Measurements from ENCODE around the gene WASF3.

Gene WASF3

GRCh38 chr13:26660766-26661165, 103.3 kb downstream of the WASF3 start:
- Mint-ChIP-seq H3K27me3 (no peaks in the 10 kb centered on the region), H3K36me3 (ENCODE audit: insufficient read depth) (no peaks in the 10 kb centered on the region), H3K4me1 (no peaks in the 10 kb centered on the region), H3K9me3 (no peaks in the 10 kb centered on the region), H3K4me3 (no peak overlapping the region), H3K27ac (ENCODE audit: low read depth) (no peak overlapping the region)
- no peak for DNase-seq (ENCODE audit: low spot score in 2 of 2)
- ATAC-seq (replicated peaks; ENCODE audit: extremely low read depth, poor library complexity, severe bottlenecking), result no peak

DNA sequence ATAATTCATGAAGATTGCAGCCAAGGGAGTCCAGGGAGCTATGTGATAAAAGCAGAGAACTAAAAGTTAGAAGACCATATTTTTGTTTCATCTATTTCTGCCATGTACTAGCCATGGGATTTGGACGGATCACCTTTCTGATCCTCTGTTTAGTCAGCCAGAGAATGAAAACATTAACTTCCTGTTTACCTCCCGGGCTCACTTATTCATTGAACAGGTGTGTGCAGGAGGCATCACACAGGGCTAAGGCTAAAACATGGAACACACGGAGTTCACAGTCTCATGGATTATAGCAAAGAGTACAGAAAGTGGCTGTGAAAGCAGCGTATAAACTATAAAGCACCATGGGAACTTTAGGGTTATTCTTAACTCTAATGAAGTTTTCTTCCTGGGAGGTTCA, 106.3 kb downstream of the WASF3 start:
- Mint-ChIP-seq H3K36me3 (ENCODE audit: insufficient read depth) (no peaks in the 10 kb centered on the region), H3K4me3 (no peak overlapping the region), H3K27me3 (peaks cover 9% of the 10 kb centered on the region), H3K9me3 (no peaks in the 10 kb centered on the region), H3K4me1 (no peaks in the 10 kb centered on the region), H3K27ac (ENCODE audit: low read depth) (no peak overlapping the region)
- no peak for DNase-seq (ENCODE audit: low spot score in 2 of 2)
- no peak for ATAC-seq (replicated peaks; ENCODE audit: extremely low read depth, poor library complexity, severe bottlenecking)

DNA sequence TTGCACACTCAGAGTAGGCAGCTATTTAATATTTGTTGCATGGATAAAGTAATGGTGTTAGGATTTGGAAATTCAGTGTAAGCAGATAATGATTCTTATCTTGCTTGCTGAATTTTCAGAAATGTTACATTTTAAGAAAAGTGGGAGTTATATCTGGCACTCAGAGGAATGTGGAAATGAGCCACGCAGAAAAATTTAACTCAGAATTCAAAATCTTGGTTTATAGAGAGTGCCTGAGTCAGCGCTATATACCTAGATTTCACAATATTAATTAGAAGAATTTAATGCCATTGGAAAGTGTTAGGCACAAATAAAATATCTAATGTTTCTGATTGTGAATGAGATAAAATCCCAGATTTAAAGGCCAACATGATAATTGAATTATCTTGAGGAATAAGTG, 106.8 kb downstream of the WASF3 start:
- H3K27ac Mint-ChIP-seq (ENCODE audit: low read depth), result no peak overlapping the region
- no peak for DNase-seq (ENCODE audit: low spot score in 2 of 2)
- H3K9me3 Mint-ChIP-seq, result no peaks in the 10 kb centered on the region
- peaks cover 11% of the 10 kb centered on the region for H3K27me3 Mint-ChIP-seq
- no peak for ATAC-seq (replicated peaks; ENCODE audit: extremely low read depth, poor library complexity, severe bottlenecking)
- H3K4me1 Mint-ChIP-seq, result no peaks in the 10 kb centered on the region
- H3K4me3 Mint-ChIP-seq, result no peak overlapping the region
- no peaks in the 10 kb centered on the region for H3K36me3 Mint-ChIP-seq (ENCODE audit: insufficient read depth)

- Mint-ChIP-seq H3K4me1 (no peaks in the 10 kb centered on the region), H3K27me3 (peaks cover 17% of the 10 kb centered on the region), H3K4me3 (no peak overlapping the region), H3K27ac (ENCODE audit: low read depth) (no peak overlapping the region), H3K9me3 (no peaks in the 10 kb centered on the region), H3K36me3 (ENCODE audit: insufficient read depth) (no peaks in the 10 kb centered on the region)
- DNase-seq (ENCODE audit: low spot score in 2 of 2) (no peak), ATAC-seq (replicated peaks; ENCODE audit: extremely low read depth, poor library complexity, severe bottlenecking) (no peak)
Observed at GRCh38 chr13:26664876-26665275, 107.4 kb downstream of the WASF3 start.

DNA sequence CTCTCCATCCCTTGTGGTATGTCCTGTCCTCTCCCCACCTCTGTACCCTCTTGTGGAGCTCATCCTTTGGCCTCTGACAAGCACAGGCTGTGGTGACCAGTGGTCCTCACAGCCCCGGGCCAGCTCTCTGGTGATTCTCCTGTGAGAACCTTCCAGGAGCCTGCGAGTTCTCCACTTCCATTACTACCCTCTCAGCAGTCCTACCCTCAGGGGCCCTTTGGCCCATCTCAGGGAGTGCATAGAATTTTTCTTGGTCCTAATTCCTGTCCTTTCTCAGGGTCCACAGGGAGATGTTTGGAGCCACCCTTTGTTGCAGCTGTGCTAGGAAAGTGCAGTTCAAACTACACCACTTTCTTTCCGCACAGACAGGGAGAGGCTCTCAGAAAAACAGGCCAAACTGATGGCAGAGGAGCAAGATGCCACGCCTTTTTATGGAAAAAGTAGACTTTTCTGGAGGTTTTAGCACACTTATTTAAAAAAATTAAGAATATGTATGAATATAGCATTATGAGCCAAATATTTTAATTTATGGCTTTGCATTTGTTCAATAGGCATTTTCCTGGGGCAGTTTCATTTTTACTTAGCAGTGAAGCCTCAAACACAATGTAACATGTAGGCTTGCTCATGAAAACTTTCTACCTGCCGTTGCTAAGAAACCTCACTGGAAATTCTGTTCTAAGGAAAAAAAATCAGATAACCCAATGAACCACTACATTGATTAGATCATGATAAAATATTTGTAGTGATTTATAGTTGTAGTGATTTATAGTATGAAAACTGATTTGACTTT, 111.1 kb downstream of the WASF3 start:
- no peak for ATAC-seq (replicated peaks; ENCODE audit: extremely low read depth, poor library complexity, severe bottlenecking)

GRCh38 chr13:26673890-26674289, 116.4 kb downstream of the WASF3 start:
- Mint-ChIP-seq H3K36me3 (ENCODE audit: insufficient read depth) (no peaks in the 10 kb centered on the region), H3K9me3 (no peaks in the 10 kb centered on the region), H3K4me3 (no peak overlapping the region), H3K4me1 (no peaks in the 10 kb centered on the region), H3K27ac (ENCODE audit: low read depth) (no peak overlapping the region), H3K27me3 (peaks cover 29% of the 10 kb centered on the region)
- no peak for ATAC-seq (replicated peaks; ENCODE audit: extremely low read depth, poor library complexity, severe bottlenecking)
- no peak for DNase-seq (ENCODE audit: low spot score in 2 of 2)

More for the DNA sequence above, 111.1 kb downstream of the WASF3 start:
- DNase-seq (ENCODE audit: low spot score in 2 of 2), result no peak
- H3K4me1 Mint-ChIP-seq, result no peaks in the 10 kb centered on the region
- no peaks in the 10 kb centered on the region for H3K36me3 Mint-ChIP-seq (ENCODE audit: insufficient read depth)
- no peak overlapping the region for H3K27ac Mint-ChIP-seq (ENCODE audit: low read depth)
- no peaks in the 10 kb centered on the region for H3K9me3 Mint-ChIP-seq
- H3K4me3 Mint-ChIP-seq, result no peak overlapping the region
- peaks cover 36% of the 10 kb centered on the region for H3K27me3 Mint-ChIP-seq

DNA sequence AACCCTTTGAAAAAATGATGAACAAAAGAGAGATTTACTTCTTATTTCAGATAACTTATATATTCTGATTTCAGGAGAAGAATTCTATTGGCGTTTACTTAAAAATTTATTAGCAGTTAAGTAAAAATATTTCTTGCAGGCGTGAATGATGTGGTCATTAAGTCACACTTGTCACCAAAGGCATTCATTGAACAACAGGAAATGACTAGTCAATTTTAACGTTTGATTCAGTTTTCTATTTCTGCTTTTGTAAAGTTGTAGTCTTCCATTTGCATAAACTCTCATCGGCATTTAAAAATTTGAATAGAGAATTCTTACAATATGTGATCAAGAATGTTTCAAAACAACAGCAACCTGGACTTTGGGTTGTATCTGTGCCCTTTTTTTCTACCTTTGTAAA, 119.7 kb downstream of the WASF3 start:
- Mint-ChIP-seq H3K36me3 (ENCODE audit: insufficient read depth) (no peaks in the 10 kb centered on the region), H3K9me3 (no peaks in the 10 kb centered on the region), H3K4me1 (no peaks in the 10 kb centered on the region), H3K27me3 (peaks cover 37% of the 10 kb centered on the region), H3K4me3 (no peak overlapping the region), H3K27ac (ENCODE audit: low read depth) (no peak overlapping the region)
- ATAC-seq (replicated peaks; ENCODE audit: extremely low read depth, poor library complexity, severe bottlenecking) (no peak), DNase-seq (ENCODE audit: low spot score in 2 of 2) (no peak)

- DNase-seq (ENCODE audit: low spot score in 2 of 2) (no peak), ATAC-seq (replicated peaks; ENCODE audit: extremely low read depth, poor library complexity, severe bottlenecking) (no peak)
- no peaks in the 10 kb centered on the region for H3K4me1 Mint-ChIP-seq
- H3K4me3 Mint-ChIP-seq, result no peak overlapping the region
- peaks cover 46% of the 10 kb centered on the region for H3K27me3 Mint-ChIP-seq
- H3K9me3 Mint-ChIP-seq, result no peaks in the 10 kb centered on the region
- H3K27ac Mint-ChIP-seq (ENCODE audit: low read depth), result no peak overlapping the region
- no peaks in the 10 kb centered on the region for H3K36me3 Mint-ChIP-seq (ENCODE audit: insufficient read depth)
Observed at GRCh38 chr13:26678330-26678729, 120.8 kb downstream of the WASF3 start.

DNA sequence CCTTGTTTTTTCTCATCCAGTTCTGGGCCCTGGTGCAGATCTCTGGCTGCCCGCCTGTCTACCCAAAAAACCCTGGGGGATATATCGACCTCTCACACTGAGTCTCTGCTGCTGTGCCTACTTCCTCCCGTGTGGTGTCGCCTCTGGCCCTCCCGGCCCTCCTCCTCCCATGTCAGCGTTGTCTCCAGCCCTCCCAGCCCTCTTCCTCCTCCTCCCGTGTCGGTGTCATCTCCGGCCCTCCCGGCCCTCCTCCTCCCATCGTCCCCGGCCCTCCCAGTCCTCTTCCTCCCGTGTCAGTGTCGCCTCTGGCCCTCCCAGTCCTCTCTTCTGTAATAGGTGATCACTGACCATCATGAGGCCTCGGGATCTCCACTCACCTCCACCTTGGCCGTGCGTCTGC, 121.3 kb downstream of the WASF3 start:
- no peak for ATAC-seq (replicated peaks; ENCODE audit: extremely low read depth, poor library complexity, severe bottlenecking)
- Mint-ChIP-seq H3K36me3 (ENCODE audit: insufficient read depth) (no peaks in the 10 kb centered on the region), H3K27ac (ENCODE audit: low read depth) (no peak overlapping the region), H3K4me1 (no peaks in the 10 kb centered on the region), H3K4me3 (no peak overlapping the region), H3K27me3 (peaks cover 49% of the 10 kb centered on the region), H3K9me3 (no peaks in the 10 kb centered on the region)
- DNase-seq (ENCODE audit: low spot score in 2 of 2), result no peak

GRCh38 chr13:26679411-26680122, 122.1 kb downstream of the WASF3 start:
- DNase-seq (ENCODE audit: low spot score in 2 of 2), result no peak

GRCh38 chr13:26680123-26680450, 122.6 kb downstream of the WASF3 start:
- Mint-ChIP-seq H3K9me3 (no peaks in the 10 kb centered on the region), H3K27ac (ENCODE audit: low read depth) (no peak overlapping the region), H3K27me3 (peaks cover 59% of the 10 kb centered on the region), H3K4me3 (no peak overlapping the region), H3K4me1 (no peaks in the 10 kb centered on the region), H3K36me3 (ENCODE audit: insufficient read depth) (no peaks in the 10 kb centered on the region)
- no peak for DNase-seq (ENCODE audit: low spot score in 2 of 2)
- ATAC-seq (replicated peaks; ENCODE audit: extremely low read depth, poor library complexity, severe bottlenecking), result no peak

More at GRCh38 chr13:26679411-26680122, 122.1 kb downstream of the WASF3 start:
- H3K4me1 Mint-ChIP-seq, result no peaks in the 10 kb centered on the region
- no peaks in the 10 kb centered on the region for H3K36me3 Mint-ChIP-seq (ENCODE audit: insufficient read depth)
- H3K4me3 Mint-ChIP-seq, result no peak overlapping the region
- peaks cover 57% of the 10 kb centered on the region for H3K27me3 Mint-ChIP-seq
- H3K27ac Mint-ChIP-seq (ENCODE audit: low read depth), result no peak overlapping the region
- ATAC-seq (replicated peaks; ENCODE audit: extremely low read depth, poor library complexity, severe bottlenecking), result no peak
- no peaks in the 10 kb centered on the region for H3K9me3 Mint-ChIP-seq

DNA sequence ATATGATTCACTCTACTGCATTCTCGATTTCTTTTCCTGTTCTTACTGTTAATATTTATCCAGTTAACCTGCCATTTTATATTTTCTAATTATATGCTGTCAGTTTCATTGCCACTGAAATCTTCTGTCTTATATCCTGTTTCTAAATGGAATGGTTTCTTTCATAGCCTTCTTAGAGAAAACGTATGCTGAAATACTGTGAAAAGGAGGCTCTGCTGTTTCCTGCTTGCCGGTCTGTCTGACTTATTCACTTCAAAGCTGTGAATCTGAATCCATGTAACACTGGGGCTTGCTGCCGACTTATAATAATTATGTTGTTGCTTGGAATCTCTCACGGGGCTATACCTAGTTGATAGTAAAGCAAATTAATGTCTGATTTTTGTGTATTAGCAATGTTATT, 123.1 kb downstream of the WASF3 start:
- H3K27ac Mint-ChIP-seq (ENCODE audit: low read depth), result no peak overlapping the region
- H3K27me3 Mint-ChIP-seq, result peaks cover 64% of the 10 kb centered on the region
- H3K9me3 Mint-ChIP-seq, result no peaks in the 10 kb centered on the region
- H3K4me1 Mint-ChIP-seq, result no peaks in the 10 kb centered on the region
- no peaks in the 10 kb centered on the region for H3K36me3 Mint-ChIP-seq (ENCODE audit: insufficient read depth)
- H3K4me3 Mint-ChIP-seq, result no peak overlapping the region
- DNase-seq (ENCODE audit: low spot score in 2 of 2) (no peak), ATAC-seq (replicated peaks; ENCODE audit: extremely low read depth, poor library complexity, severe bottlenecking) (no peak)

DNA sequence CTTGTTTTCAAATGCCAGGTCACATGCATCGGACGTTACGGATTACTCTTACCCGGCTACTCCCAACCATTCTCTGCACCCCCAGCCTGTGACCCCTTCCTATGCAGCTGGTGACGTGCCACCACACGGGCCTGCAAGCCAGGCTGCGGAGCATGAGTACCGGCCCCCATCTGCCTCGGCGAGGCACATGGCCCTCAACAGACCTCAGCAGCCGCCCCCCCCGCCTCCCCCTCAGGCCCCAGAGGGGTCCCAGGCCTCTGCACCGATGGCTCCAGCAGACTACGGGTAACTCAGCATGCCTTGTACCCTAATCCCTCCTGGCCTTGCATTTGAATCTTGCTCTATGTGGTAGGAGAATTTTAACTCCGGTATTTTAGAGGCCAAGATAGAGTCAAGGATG, 123.6 kb downstream of the WASF3 start:
- Mint-ChIP-seq H3K4me1 (no peaks in the 10 kb centered on the region), H3K36me3 (ENCODE audit: insufficient read depth) (no peaks in the 10 kb centered on the region), H3K4me3 (no peak overlapping the region), H3K27ac (ENCODE audit: low read depth) (no peak overlapping the region), H3K27me3 (peaks cover 69% of the 10 kb centered on the region), H3K9me3 (no peaks in the 10 kb centered on the region)
- no peak for ATAC-seq (replicated peaks; ENCODE audit: extremely low read depth, poor library complexity, severe bottlenecking)
- DNase-seq (ENCODE audit: low spot score in 2 of 2), result no peak
